SK-N-SH treated with all-trans-retinoic acid at 6 μM for 48 hours (cell line): Measurements from ENCODE around the gene PNMT.

Experiments used
- ARNTL ChIP-seq: fragments of 450-650 bp; formaldehyde crosslinking; IDR thresholded peaks from 2 replicates; pipeline ENCODE4 v1.5.0; 2020; ENCODE audit warnings: low read depth, mild to moderate bottlenecking, moderate library complexity, borderline replicate concordance
- ZFP3 ChIP-seq: fragments of 250-450 bp; sonication (Bioruptor Pico); IDR thresholded peaks from 2 replicates; pipeline ENCODE4 v1.5.0; 2020; ENCODE audit warnings: mild to moderate bottlenecking, moderate library complexity
- TF ChIP-seq, protein P1 (sequence below): fragments of 250-450 bp; sonication (Bioruptor Pico); IDR thresholded peaks from 2 replicates; pipeline ENCODE4 v1.5.1; 2020; ENCODE audit warnings: low read depth, mild to moderate bottlenecking, moderate library complexity

DNA sequence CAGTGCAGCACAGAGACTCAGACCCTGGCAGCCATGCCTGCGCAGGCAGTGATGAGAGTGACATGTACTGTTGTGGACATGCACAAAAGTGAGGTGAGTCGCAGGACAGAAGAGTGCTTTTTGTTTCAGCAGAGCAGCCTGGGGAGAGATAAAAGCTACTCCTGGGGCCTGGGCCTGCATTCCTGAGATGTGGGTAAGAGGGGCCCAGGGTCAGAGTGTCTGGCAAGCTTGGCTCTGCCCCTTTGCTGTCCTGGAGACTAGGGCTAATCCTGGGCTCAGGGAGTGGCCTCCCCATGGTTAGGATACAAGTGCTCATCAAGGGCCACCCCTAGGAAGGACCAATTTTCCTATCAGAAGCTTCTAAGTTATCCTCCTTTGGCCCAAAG is 26.8 kb downstream of the PNMT start:
- TF ChIP-seq, protein P1, sequence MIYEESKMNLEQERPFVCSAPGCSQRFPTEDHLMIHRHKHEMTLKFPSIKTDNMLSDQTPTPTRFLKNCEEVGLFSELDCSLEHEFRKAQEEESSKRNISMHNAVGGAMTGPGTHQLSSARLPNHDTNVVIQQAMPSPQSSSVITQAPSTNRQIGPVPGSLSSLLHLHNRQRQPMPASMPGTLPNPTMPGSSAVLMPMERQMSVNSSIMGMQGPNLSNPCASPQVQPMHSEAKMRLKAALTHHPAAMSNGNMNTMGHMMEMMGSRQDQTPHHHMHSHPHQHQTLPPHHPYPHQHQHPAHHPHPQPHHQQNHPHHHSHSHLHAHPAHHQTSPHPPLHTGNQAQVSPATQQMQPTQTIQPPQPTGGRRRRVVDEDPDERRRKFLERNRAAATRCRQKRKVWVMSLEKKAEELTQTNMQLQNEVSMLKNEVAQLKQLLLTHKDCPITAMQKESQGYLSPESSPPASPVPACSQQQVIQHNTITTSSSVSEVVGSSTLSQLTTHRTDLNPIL = no peak
- TF ChIP-seq ZFP3 (CRISPR knock-in tag) (no peak), ARNTL (CRISPR knock-in tag) (no peak)
